H1 (cell line): ENCODE results near the gene MINDY1. TPM values are rescaled to one million over a fixed set of nuclear protein-coding genes. Genes with fewer than 3 reads are reported as not detected.

Source experiments
- FOSL1 ChIP-seq: IDR thresholded peaks from 2 replicates; pipeline ENCODE4 v1.6.1; 2011; ENCODE audit warnings: mild to moderate bottlenecking, low read depth, low read length, moderate library complexity; ENCODE audit not compliant: insufficient read depth
- POLR2A ChIP-seq, 2 experiments: IDR thresholded peaks; 1 replicate in 1 of 2; 2 replicates in 1 of 2; pipeline ENCODE4 v1.6.1; 2011; ENCODE audit warnings: low read depth in 2 of 2, low read length in 2 of 2, mild to moderate bottlenecking in 2 of 2; ENCODE audit errors: control extremely low read depth in 1 of 2
- polyA plus RNA-seq, 7 experiments: library from polyadenylated mRNA; depleted of rRNA in 3 of 7; stranded (reverse) in 5 of 7; unstranded in 2 of 7; fragments of >200 nt in 5 of 7; fragments of 200-250 nt in 2 of 7; gene quantifications; 1 replicate in 5 of 7; 2 replicates in 1 of 7; 4 replicates in 1 of 7; pipeline versions ENCODE4 v1.2.1 to v1.2.3, GENCODE V29; 2011 to 2013; ENCODE audit warnings: missing spikeins in 2 of 7, mixed read lengths in 2 of 7
- total RNA-seq: library from RNA; stranded (reverse); fragmentation: NEBNext Ultra II Directional; extraction: Animal tissue kit (Norgen Biotek cat#: 25700); gene quantifications from 2 replicates; pipeline ENCODE4 v1.2.1, GENCODE V29; 2021

MINDY1 gene
- total and polyA plus RNA-seq, 2 of the 8 experiments (the other 6 are each of a cell fraction or from before 2014, with no cell fraction given): 10.3 to 11.4 TPM

DNA sequence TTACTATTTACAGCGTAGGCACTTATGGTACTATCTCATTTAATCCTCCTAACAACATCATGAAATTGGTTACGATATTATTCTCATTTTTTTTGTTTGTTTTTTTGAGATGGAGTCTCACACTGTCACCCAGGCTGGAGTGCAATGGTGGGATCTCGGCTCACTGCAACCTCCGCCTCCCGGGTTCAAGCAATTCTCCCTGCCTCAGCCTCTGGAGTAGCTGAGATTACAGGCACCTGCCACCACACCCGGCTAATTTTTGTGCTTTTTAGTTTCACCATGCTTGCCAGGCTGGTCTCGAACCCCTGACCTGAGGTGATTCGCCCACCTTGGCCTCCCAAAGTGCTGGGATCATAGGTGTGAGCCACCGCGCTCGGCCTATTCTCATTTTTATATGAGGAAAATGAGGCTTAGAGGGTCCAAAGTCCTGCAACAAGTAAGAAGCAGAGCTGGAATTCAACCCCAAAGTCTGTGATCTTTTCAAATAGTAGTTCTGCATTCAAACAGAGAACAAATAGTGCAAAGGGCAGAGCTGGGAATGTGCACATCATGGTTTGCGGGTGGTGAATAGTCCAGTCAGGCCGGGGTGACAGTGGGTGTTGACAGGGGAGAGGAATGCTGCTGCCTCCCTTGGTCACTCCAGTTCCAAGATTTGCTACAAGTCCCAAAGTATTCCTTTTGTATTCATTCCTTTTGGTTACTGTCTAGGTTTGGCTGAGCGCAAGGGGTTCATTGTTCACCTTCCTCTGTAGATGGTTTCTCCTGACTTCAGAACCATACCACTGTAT is 6.2 kb upstream of the MINDY1 start (continued):
- TF ChIP-seq FOSL1 (no peak), POLR2A (IDR thresholded peaks at IDR 0.05; ENCODE audit: control extremely low read depth in 1 of 2, low read depth in 2 of 2, low read length in 2 of 2) (no peak)
